ENCODE measurements around the gene SUFU.
"Not testable (repeated sequence)": the region's sequence is repeated elsewhere in the genome, so short reads cannot be mapped to it uniquely, and the experiment has no call there.

Gene SUFU

DNA sequence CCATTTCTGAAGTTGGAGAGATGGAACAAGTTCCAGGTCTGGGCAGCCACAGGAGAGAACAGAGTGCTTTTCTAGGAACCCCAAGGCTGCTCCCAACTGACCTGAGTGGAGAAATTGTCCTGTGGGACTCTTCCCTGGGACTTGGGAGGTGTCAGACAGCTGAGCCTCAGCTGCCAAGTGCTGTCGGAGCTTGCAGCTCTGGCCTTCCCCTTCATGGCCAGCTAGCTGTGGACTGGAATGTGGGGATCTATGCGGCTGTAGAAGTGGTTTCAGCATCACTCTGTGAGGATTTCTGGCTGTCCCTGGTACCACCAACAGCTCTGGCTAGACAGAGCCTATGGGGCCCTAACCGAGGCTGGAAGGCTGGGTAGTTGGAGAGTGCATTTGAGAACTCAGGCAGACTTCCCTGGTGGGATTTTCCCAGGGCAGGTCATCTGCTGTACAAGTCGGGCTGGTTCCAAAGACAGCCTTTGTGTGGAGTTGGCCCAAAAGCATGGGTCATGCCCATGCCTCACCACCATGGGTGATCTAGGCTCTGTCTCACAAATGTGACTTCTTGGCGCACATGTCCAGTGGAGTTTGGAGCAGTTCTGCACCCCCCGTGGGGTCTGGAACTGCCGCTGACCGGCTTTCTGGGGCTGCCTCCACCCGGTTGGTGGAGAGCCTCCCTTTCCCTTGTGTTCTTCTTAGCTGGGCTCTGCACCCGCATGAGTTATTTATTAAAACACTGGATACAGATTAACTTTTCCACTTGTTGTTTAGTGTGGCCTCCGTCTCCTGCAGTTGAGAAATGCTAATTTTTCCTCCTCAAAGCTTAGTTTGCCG, 10.9 kb downstream of the SUFU start:
- DNase-seq (ENCODE audit: low spot score) = no peak

DNA sequence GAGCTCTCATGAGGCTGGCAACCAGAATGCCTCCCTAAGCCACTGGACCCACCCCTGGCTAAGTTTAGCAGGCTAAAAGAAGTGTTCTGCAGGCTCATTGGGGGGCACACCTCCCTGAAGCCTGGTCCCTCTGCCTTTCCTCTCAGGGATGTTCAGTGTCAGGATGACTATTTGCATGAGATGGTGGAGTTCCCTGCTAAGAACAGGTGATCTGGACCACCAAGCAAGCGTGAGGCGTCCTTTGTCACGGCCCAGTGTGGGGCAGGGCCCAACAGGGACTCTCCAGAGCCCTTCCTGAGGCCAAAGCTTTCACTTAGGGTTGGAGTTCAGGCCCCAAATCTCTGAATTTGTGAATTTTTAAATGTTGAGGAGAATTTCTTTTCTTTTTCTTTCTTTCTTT, 12.0 kb downstream of the SUFU start:
- no peak for DNase-seq (ENCODE audit: low spot score)

DNA sequence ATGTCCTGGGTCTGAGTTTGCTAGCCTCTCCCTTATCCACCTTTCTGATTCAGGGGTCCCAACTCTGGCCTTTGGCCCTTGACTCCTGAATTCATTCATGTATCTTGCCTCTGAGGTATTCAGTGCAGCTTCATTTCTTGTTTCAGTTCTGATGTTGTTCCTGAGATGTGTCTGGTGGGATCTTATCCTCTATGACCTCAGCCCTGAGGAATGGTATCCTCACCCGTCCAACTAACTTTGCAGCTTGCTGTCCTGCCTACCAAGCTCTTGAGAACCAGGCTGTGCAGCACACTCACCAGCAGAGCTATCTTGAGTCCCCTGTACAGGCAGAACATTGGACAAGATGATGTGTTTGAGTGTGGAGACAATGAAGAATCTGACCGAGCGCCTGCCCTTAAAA, 13.8 kb downstream of the SUFU start:
- DNase-seq (ENCODE audit: low spot score) = no peak

DNA sequence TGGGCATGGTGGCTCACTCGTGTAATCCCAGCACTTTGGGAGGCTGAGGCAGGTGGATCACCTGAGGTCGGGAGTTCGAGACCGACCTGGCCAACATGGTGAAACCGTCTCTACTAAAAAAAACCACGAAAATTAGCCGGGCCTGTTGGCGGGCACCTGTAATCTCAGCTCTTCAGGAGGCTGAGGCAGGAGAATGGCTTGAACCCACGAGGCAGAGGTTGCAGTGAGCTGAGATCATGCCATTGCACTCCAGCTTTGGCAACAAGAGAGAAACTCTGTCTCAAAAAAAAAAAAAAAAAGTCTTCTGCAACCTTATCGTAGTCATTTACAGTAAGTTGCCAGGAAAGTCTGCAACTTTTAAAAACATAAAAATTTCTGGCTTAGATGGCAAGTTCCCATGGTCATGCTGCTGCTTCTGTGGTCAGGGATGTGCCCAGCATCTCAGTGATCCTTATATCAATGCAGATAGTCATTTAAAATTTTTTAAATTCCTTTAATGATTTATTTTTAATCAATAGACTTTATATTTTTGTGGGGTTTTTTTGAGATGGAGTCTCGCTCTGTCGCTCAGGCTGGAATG, 15.6 kb downstream of the SUFU start:
- no peak for DNase-seq (ENCODE audit: low spot score)

DNA sequence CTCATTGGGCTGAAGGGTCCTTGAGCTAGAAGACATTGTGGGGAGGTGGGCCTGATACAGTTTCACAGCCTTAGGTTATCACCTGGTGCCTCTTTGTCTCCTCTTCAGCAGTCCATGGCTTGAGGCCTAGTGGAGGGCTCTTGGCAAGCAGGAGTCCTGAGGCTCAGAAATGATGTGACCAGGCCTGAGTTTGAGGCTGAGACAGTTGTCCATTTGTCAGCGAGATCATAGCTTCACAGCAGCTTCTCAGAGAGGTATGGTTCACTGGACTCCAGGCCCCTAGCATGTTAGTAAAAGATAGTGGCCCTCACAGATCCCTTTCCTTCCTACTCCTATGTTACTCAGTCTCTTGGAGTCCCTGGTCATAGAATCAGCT, 19.1 kb downstream of the SUFU start:
- no peak for DNase-seq (ENCODE audit: low spot score)

DNA sequence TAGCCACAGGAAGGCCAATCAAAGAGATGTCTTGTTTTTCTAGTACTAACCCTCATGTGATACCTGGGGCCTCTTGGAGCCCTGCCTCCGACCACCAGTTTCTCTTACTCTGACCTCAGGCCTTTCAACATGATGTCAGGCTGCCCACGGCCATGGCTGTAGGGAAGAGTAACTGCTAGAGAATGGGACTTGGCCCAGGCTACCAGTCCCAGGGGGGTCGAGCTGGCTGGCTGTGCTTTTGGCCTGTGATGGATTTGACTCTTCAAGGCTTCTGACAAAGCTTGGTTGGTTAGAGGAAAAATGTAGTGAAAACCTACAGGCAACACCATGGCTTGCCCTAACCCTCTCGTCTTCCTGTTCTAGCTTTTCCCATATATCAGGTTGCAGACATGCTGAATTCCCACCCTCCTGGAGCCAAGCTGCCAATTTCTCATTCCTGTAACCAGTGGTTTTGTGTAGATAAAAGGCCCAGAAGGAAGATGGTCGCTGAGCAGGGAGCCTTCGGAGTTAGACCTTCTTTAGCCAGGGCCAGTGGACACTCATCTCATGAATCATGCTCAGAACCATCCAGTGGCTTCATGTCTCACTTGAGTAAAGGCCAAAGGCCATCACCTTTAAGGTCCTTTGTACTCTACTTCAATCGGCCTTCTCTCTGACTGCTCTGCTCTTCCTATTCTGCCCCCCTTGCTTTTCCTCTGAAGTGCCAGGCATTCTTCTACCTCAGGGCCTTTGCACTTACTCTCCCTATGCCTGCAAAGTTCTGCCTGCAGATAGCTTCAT, 19.7 kb downstream of the SUFU start:
- no peak for DNase-seq (ENCODE audit: low spot score)

DNA sequence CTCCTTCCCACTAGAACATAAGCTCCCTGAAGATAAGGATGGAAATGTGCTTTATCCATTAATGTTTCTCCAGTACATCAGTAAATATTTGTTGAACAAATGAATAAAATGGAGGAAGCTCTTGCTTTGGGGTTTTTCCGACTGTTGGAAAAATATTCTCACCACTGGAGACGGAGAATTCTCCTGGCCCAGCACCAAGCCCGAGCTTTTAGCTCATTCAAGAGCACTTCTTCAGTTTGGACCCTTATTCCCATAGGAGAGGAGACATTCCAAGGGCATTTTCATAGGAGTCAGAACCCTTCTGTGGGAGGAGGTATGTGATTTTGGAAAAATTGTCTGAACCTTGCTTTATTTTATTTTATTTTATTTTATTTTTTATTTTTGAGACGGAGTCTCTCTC, 21.0 kb downstream of the SUFU start:
- DNase-seq (ENCODE audit: low spot score) = no peak

DNA sequence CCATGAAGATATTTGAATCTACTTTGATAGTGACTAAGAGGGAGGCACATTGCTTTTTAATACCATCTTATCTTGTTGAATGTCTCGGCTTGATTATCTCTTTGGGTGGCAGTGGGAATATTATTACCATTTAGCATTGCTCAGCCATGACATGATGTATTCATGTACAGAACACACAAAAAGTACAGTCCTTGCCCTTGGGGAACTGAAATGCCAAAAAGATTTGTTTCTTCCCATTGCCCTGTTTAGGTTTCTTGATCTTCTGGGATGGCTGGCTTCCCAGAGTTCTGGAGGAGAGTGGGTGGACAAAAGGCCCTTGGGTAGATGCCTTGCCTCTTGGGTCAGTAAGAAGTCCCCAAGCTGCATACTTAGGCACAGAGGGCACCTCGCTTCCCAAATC, 23.8 kb downstream of the SUFU start:
- DNase-seq (ENCODE audit: low spot score) = no peak

DNA sequence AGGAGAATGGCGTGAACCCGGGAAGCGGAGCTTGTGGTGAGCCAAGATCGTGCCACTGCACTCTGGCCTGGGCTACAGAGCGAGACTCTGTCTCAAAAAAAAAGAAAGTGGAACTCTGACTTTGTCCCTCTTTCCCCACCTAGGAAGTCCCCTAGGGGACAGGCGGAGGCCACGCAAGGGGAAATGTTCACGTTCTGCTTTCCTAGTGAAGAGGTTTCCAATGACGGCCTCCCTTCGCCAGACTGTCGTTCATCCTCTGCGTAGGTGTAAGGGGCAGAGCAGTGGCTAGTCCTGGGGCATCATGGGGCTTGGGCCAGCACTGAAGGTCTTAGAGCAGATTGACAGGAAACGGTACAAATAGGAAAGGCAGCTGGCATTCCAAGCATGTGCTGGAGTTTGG, 30.6 kb downstream of the SUFU start:
- DNase-seq (ENCODE audit: low spot score) = no peak

DNA sequence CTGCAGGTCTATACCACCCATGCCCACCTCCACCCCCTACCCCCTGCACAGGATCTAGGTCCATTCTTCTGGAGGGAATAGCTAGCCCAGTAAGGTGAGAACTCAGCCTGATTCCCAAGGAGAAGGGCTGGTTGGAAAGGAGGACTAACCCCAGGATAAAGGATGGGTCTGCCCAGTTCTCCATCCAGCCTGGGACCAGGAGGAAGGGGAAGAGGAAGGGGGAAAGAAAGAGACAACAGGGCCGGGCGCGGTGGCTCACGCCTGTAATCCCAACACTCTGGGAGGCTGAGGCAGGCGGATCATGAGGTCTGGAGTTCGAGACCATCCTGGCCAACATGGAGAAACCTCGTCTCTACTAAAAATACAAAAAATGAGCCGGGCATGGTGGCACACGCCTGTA, 31.2 kb downstream of the SUFU start:
- not testable (repeated sequence) for DNase-seq (ENCODE audit: low spot score)

DNA sequence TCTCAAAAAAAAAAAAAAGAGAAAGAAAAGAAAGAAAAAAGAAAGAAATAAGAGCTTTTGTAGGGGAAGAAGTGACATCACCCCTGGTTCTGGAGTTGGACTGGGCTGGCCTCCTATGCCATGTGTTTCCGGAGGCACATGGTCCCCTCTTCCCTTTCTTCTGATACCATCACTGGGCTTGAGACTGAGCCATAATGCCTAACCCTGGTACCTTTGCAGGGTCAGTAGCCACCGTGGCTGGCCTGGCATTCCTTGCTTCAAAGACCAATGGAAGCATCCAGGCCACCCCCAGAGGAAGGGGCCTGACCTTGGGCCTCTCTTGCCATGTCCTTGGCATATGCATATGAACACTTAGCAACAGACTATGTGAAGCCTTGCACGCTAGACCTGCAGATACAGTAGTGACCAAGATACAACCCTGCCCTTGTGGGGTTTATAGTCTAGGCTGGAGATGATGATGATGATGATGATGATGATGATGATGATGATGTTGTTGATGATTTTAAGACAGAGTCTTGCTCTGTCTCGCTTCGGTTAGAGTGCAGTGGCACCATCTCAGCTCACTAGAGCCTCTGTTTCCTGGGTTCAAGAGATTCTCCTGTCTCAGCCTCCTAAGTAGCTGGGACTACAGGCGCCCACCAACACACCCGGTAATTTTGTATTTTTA, 31.8 kb downstream of the SUFU start:
- no peak for DNase-seq (ENCODE audit: low spot score)

DNA sequence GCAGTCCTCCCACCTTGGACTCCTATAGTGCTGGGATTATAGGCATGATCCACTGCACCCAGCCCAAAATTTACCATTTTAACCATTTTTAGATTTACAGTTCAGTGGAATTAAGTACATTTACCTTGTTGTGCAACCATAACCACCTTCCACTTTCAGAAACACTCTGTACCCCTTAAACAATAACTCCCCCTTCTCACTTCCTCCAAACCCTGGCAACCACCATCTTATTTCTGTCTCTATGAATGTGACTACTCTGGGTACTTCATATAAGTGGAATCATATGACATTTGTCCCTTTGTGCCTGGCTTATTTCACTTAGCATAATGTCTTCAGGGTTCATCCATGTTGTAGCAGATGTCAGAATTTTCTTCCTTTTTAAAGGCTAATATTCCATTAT, 33.6 kb downstream of the SUFU start:
- no peak for DNase-seq (ENCODE audit: low spot score)

DNA sequence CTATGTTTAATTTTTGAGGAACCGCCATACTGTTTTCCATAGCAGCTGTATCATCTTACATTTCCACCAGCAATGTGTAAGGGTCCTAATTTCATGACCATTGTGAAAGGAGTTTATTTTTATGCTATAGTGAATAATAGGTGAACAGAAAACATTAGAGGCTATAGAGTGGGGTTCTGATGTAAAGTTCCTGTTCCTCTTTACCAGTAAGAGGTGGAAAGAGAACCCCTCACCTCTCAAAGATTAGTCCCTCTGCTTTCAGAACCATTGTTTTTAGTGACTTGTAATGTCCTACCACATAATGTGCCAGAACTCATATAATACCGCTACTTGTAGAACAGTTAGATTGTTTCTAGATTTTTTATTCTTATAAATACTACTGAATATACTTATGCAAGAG, 34.2 kb downstream of the SUFU start:
- no peak for DNase-seq (ENCODE audit: low spot score)

DNA sequence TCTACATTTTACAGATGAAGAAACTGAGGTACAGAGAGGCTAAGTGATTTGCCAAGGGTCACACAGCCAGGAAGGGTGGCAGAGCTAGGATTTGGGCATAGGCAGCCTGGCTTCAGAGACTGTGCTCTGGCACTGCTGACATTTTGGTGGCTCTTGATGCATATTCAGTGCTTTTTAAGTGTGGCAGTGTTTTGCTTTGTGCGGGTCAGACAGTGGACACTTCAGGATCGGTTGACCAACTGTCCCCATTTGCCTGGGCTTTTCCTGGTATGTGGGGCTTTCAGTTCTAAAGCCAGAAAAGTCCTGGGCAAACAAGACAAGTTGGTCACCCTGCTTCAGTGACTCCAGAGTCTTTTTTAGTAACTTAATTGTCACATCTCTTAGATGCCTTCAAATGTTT, 35.0 kb downstream of the SUFU start:
- DNase-seq (ENCODE audit: low spot score) = no peak

DNA sequence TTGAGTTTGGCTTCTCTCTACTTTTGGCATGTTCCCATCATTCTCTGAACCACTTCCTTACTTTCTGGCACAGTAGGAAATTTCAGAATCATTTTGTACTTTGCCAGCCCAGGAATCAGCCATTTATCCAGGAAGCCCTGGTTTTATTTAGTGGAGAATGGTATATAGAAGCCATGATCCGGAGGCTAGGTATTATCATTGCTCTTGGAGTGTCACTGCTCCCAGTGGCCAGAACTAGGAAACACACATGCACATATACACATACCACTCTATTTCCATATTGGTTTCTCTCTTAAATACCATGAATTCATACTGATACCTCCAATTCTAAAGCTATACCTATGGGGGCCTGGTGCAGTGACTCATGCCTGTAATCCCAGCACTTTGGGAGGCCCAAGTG, 36.3 kb downstream of the SUFU start:
- no peak for DNase-seq (ENCODE audit: low spot score)

DNA sequence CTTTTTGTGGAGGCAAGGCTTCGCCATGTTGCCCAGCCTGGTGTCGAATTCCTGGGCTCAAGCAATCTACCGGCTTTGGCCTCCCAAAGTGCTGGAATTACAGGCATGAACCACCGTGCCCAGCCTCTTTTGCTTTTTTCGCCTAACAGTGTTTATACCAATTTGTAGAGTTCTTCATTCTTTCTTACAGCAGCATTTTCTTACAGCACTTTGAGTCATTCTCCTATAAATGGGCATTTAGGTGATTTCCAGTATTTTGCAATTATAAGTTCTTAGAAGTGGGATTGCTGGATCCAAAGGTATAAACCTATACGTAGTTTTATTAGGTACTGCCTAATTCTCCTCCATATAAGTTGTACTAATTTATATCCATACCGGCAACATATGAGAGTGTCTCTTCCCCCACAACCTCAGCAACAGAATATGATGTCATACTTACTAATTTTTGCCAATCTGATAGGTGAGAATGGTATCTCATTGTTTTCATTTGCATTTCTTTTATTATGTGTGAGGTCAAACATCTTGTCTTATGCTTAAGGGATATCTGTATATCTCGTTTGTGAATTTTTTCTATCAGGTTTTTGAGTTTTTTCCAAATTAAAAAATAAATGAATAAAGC, 39.1 kb downstream of the SUFU start:
- no peak for DNase-seq (ENCODE audit: low spot score)

DNA sequence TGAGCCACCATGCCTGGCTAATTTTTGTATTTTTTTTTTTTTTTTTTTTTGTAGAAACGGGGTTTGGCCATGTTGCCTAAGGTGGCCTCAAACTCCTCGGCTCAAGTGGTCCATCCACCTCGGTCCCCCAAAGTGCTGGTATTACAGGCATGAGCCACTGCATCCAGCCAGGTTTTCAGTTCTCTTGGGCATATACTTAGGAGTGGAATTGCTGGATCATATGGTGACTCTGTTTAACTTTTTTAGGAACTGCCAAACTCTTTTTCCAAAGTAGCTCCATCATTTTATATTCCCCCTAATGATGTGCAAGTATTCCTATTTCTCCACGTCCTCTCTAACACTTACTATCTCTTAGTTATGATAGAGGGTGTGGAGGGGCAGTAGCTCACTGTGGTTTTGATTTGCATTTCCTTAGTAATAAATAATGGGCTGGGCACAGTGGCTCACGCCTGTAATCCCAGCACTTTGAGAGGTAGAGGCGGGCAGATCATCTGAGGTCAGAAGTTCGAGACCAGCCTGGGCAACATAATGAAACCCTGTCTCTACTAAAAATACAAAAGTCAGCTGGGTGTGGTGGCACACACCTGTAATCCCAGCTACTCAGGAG, 41.6 kb downstream of the SUFU start:
- DNase-seq (ENCODE audit: low spot score) = no peak

DNA sequence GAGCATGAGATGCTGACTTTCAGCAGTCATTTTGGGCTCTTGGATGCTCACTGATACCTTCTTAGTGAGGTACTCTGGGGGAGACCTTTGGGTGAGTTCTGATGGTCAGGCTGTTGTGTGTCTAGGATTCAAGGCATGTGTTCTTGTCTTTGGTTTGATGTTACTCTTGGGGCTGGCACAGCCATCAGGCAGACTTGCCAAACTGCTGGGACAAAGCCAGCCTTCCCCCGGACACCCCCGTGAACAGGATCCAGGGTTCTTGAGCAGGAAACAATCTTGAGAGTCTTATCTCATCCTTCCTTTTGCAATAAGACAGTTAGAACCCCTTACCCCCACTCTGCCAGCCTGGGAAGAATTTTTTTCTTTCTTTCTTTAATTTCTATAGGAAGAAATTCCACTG, 42.2 kb downstream of the SUFU start:
- no peak for DNase-seq (ENCODE audit: low spot score)

DNA sequence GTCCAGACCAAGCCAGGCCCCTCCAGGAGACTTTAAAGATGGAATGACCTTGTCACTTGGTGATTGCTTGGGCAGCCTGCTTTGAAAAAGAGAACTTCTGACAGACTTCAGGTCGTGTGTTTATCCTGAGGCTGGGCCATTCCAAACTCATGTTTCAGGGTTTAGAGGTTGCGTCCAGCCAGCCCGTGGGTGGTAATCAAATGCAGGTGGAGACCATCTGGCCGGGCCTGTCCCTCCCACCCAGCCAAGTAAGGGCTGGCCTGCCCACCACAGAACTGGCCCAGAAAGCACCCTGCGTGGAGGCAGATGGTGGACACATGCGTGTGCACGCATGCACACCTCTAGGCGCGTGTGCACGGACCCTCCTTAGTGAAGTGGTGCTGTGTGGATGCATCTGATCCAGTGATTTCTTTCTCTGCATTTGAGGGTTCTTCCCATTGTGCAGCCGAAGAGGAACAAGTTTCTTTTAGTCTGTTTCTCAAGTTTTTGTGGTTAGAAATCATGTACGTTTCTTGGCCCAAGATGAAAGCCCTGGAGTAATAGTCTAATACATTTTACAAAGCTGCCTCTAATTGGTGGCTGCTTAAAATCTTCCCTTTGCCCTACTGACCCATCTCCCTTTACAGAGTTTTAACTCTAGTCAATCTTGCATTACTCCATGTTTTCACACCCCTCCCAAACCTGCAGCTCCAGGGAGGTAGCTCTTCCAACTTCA, 43.0 kb downstream of the SUFU start:
- no peak for DNase-seq (ENCODE audit: low spot score)

DNA sequence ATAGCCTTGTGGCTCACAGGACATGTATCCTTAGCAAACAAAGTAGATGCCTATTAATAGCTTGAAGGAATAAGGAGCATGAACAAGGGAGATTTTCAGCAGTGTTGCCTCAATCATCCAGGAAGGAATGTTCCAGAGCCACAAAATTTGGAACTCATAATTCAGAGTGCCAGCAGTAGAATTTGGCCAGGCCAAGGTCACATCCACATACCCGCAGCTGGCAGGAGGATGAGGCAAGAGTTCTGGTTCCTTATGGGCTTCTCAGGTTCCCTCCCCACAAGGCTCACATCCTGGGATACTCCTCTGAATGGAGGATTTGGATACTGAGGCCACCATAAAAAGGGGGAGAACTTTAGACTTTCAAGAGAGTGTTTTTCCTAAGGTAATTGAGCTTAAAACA, 45.8 kb downstream of the SUFU start:
- no peak for DNase-seq (ENCODE audit: low spot score)

DNA sequence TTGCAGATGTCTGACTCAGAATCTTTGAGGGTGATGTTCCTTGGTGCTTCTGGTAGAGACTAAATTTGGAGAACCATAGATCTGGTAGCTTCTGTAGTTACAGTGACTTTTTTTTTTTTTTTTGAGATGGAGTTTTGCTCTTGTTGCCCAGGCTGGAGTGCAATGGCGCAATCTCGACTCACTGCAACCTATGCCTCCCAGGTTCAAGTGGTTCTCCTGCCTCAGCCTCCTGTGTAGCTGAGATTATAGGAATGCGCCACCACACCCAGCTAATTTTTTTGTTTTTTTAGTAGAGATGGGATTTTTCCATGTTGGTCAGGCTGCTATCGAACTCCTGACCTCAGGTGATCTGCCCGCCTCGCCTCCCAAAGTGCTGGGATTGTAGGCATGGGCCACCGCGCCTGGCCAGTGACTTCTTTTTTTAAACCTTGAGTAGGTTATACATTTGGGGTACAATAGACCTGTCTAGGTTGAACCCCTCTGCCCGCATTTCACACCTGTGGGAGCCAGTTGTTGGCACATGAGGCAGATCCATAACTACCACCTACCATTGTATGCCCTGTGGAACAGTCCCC, 47.0 kb downstream of the SUFU start:
- no peak for DNase-seq (ENCODE audit: low spot score)

Measured in Ammon's horn (tissue), 1 donor.